Lower lobe of right lung (tissue), 2 donors: ENCODE results near the gene USP24. TPM values are rescaled to one million over a fixed set of nuclear protein-coding genes. Genes with fewer than 3 reads are reported as not detected.

Source experiments
- ATAC-seq, 2 donors: fragments of 200-7000 bp; cut with Tn5 transposase; one replicate each; pipeline ENCODE4 v1.9.1; 2020 to 2022; ENCODE audit warnings: mild to moderate bottlenecking in 2 of 2, moderate library complexity in 2 of 2
- DNase-seq: peaks from one replicate; pipeline ENCODE4 v3.0.0-alpha.2; 2020
- H3K27ac ChIP-seq: fragments of 200-600 bp; one replicate; pipeline ENCODE4 v1.8.0; 2022
- H3K27me3 ChIP-seq: fragments of 200-600 bp; one replicate; pipeline ENCODE4 v1.8.0; 2022; ENCODE audit warnings: low read depth
- H3K36me3 ChIP-seq: fragments of 200-600 bp; one replicate; pipeline ENCODE4 v1.8.0; 2022; ENCODE audit warnings: mild to moderate bottlenecking
- H3K4me1 ChIP-seq: fragments of 200-600 bp; one replicate; pipeline ENCODE4 v1.8.0; 2022
- H3K4me3 ChIP-seq: fragments of 200-600 bp; one replicate; pipeline ENCODE4 v1.8.0; 2022; ENCODE audit warnings: mild to moderate bottlenecking
- H3K9me3 ChIP-seq: fragments of 200-600 bp; one replicate; pipeline ENCODE4 v1.8.0; 2022
- CTCF ChIP-seq: fragments of 200-600 bp; IDR thresholded peaks from one replicate; pipeline ENCODE4 v1.8.0; 2022; ENCODE audit warnings: antibody characterized with exemption, mild to moderate bottlenecking
- intact Hi-C: fragments of 100-400 bp; cut with DNase I; formaldehyde crosslinking; loops from one replicate; pipeline ENCODE4 v1.11.0; 2022
- total RNA-seq: library from RNA; stranded (reverse); fragmentation: NEBNext Ultra II Directional; extraction: Animal tissue kit (Norgen Biotek cat#: 25700); gene quantifications from one replicate; pipeline ENCODE4 v1.2.1, GENCODE V29; 2021
- donor health status: DM: no; HTN: yes; CAD: no; lungs with severe emphysema.

The USP24 gene
- total RNA-seq, 1 donor from 2014 or later = 37.6 TPM

GRCh38 chr1:55065648-55066047 is 149.5 kb downstream of the USP24 start:
- intact Hi-C loops = no loop called here
- no peak for TF ChIP-seq CTCF
- H3K4me3 ChIP-seq = no peak overlapping the region
- H3K9me3 ChIP-seq = no peaks in the 10 kb centered on the region
- no peak for ATAC-seq
- peaks cover 49% of the 10 kb centered on the region for H3K36me3 ChIP-seq
- H3K27ac ChIP-seq = peak overlapping the region; percentile 32
- no peaks in the 10 kb centered on the region for H3K27me3 ChIP-seq
- DNase-seq = no peak
- H3K4me1 ChIP-seq = peaks cover 15% of the 10 kb centered on the region

GRCh38 chr1:55064861-55065263 is 150.3 kb downstream of the USP24 start:
- intact Hi-C loops = no loop called here
- H3K4me1 ChIP-seq = peaks cover 15% of the 10 kb centered on the region
- ATAC-seq = peak; percentile 76 to 90

DNA sequence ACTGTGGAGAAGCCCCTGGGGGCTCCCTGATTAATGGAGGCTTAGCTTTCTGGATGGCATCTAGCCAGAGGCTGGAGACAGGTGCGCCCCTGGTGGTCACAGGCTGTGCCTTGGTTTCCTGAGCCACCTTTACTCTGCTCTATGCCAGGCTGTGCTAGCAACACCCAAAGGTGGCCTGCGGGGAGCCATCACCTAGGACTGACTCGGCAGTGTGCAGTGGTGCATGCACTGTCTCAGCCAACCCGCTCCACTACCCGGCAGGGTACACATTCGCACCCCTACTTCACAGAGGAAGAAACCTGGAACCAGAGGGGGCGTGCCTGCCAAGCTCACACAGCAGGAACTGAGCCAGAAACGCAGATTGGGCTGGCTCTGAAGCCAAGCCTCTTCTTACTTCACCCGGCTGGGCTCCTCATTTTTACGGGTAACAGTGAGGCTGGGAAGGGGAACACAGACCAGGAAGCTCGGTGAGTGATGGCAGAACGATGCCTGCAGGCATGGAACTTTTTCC is 151.0 kb downstream of the USP24 start:
- no peaks in the 10 kb centered on the region for H3K9me3 ChIP-seq
- H3K27ac ChIP-seq = no peak overlapping the region
- DNase-seq = no peak
- TF ChIP-seq CTCF = no peak
- peak; percentile 13 to 17 for ATAC-seq
- H3K4me3 ChIP-seq = no peak overlapping the region
- H3K36me3 ChIP-seq = peaks cover 34% of the 10 kb centered on the region
- intact Hi-C loops = no loop called here
- H3K4me1 ChIP-seq = peaks cover 15% of the 10 kb centered on the region
- no peaks in the 10 kb centered on the region for H3K27me3 ChIP-seq

More at GRCh38 chr1:55064861-55065263, 150.3 kb downstream of the USP24 start:
- Histone ChIP-seq H3K27ac (peak overlapping the region; percentile 32), H3K27me3 (no peaks in the 10 kb centered on the region), H3K36me3 (peaks cover 41% of the 10 kb centered on the region), H3K4me3 (no peak overlapping the region), H3K9me3 (no peaks in the 10 kb centered on the region)
- no peak for TF ChIP-seq CTCF
- DNase-seq = no peak

GRCh38 chr1:55063577-55063942 is 151.6 kb downstream of the USP24 start:
- TF ChIP-seq CTCF = no peak
- peaks cover 28% of the 10 kb centered on the region for H3K36me3 ChIP-seq
- DNase-seq = no peak

DNA sequence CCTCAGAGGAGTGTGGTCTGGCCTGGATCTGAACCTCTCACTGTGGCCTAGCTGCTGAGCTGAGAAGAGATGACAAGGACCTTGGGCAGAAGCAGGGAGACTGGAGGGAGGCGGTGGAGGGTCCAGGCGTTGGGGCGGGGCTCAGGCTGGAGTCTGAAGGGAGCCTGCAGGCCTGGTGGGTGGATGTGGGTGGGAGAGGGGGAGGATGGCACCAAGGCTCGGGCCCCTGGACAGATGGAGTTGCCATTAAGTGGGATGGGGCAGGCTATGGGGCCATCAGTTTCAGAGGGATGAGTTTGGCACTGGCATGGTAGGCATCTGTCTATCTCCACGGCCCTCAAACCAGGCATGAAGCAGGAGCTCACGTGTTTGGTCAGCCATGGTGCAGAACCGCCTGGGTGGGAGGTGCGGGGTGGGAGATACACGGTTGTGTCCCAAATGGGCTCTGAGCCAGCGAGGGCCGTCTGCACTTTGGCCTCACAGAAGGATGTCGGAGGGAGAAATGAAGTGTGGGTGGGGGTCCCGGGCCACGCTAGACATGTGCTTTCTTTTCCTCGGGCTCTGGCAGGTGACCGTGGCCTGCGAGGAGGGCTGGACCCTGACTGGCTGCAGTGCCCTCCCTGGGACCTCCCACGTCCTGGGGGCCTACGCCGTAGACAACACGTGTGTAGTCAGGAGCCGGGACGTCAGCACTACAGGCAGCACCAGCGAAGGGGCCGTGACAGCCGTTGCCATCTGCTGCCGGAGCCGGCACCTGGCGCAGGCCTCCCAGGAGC is 152.2 kb downstream of the USP24 start:
- DNase-seq (no peak), ATAC-seq (no peak)

More at GRCh38 chr1:55063577-55063942, 151.6 kb downstream of the USP24 start:
- peaks cover 15% of the 10 kb centered on the region for H3K4me1 ChIP-seq
- no peaks in the 10 kb centered on the region for H3K27me3 ChIP-seq
- ATAC-seq = no peak
- H3K27ac ChIP-seq = no peak overlapping the region
- no peaks in the 10 kb centered on the region for H3K9me3 ChIP-seq
- no peak overlapping the region for H3K4me3 ChIP-seq
- intact Hi-C loops = no loop called here

More for the DNA sequence above, 152.2 kb downstream of the USP24 start:
- H3K4me3 ChIP-seq = no peak overlapping the region
- TF ChIP-seq CTCF = no peak
- H3K27ac ChIP-seq = no peak overlapping the region
- H3K27me3 ChIP-seq = no peaks in the 10 kb centered on the region
- no peaks in the 10 kb centered on the region for H3K9me3 ChIP-seq
- H3K4me1 ChIP-seq = peaks cover 15% of the 10 kb centered on the region
- intact Hi-C loops = no loop called here
- peaks cover 23% of the 10 kb centered on the region for H3K36me3 ChIP-seq
